Femur (tissue), 1 donor: ENCODE measurements around the gene LIAS.
"Not testable (repeated sequence)": the region's sequence is repeated elsewhere in the genome, so short reads cannot be mapped to it uniquely, and the experiment has no call there.

Experiments
- DNase-seq: peaks from one replicate; pipeline ENCODE4 v3.0.0-alpha.2; 2017

Gene LIAS

DNA sequence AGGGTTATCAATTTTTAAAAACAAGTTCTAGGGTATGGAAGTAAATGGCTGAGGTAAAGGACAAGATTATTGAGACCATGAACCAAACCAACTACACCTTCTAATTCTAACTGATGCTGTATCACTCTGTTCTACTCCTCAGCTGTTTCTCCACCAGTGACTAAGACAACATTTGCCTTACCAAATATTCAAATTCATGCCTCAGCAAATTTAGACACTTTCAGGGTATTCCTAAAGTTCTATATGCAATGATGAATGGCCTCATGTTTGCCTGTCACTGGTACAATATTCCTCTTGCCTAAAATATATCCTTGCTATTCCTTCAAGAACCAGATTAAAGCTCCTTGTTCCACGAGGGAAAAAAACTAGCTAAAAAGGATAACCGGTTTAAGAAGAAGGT, 5.1 kb upstream of the LIAS start:
- DNase-seq = no peak

DNA sequence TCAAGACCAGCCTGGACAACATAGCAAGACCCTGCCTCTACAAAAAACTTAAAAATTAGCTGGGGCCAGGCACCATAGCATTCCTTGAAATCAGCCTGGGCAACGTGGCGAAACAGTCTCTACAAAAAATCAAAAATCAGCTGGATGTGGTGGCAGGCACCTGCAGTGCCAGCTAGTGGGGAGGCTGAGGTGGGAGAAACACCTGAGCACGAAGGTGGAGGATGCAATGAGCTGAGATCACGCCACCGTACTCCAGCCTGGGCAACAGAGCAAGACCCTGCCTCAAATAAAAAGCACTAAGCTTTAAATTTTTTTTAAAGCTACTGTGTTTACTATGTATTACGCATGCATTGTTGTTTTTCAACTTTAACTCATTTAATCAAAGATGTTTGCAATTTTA, 3.4 kb upstream of the LIAS start:
- DNase-seq = no peak

DNA sequence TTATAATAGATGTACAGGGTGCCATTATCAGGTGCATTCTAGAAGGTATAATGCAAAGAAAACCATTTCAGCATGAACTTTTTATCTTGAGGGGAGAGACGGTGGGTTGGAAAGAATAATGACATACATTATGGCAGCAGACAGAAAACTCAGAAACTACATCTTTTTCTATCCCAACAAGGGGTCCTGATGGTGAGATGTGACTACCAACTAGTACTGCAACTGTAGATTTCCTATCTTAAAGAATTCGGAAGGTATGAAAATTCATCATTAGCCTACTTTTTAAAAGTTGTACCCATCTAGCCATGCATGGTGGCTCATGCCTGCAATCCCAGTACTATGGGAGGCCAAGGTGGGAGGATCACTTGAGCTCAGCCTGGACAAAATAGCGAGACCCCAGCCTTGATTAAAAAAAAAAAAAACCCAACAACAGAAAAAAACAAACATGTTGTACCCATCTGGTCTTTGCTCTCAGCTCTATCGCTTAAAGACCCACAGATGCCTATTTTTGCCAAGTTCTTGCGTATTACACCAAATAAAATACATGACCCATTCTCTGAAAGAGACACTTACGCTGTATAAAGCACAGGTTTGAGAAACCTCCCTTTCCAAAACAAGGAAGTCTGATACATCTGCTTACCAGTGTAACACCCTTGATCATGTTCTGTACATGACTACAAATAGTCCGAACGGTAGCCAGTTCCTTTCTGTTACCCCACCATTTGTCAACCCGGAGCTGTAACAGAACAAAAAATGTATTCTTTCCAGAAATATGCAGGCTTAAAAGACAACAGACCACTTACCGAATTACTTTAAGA, 1.7 kb upstream of the LIAS start:
- no peak for DNase-seq

DNA sequence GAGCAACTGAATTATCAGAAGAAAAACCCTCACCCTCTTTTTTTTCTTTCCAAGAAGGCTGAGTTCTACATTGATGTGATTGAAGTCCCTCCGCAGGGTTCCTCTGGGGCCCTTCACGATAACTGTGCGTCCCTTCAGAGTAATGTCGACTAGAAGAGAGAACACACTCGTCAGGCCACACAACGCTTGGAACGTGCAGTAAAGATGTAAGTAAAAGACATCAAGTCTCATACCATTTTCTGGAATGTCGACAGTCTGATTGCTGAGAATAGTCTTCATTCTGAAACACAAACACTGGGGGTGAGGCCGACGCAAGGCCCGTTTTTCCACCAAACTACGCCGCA, 723 bp upstream of the LIAS start:
- DNase-seq = not testable (repeated sequence)

DNA sequence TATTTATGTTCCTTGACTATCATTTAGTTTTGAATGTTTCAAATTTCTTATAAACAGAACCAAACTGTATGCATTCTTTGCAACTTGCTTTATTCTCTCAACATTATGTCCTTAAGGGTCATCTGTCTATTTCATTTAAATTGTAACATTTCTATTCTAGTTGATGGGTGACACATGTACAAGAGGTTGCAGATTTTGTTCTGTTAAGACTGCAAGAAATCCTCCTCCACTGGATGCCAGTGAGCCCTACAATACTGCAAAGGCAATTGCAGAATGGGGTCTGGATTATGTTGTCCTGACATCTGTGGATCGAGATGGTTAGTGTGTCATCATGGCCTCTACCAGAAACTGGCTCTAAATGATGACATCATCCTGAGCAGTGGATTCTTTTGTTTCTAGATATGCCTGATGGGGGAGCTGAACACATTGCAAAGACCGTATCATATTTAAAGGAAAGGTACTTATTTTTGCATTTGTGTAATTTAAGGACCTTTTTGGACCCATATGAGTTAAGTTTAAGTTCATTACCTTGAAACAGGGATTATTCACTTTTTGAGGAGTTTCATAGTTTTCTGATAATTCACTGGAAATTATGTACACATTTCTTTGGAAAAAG, 6.1 kb downstream of the LIAS start:
- no peak for DNase-seq

DNA sequence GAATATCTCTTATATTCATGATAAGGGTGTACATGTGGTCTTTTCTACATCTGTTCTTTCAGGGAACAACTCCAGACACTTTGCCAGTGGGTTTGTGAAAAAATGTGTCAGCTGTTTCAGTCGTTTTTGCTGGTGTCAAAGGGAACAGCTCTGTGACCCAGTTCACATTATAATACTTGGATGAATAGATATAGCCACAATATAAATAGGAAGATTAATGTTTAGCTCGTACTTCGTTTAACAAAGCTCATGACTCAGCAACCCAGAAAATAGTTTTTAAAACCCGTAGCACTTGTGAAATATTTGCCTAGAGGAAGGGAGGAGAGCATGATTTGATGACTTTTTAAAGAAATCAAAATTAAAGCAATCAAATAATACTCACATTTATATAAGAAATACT, 7.9 kb downstream of the LIAS start:
- no peak for DNase-seq

DNA sequence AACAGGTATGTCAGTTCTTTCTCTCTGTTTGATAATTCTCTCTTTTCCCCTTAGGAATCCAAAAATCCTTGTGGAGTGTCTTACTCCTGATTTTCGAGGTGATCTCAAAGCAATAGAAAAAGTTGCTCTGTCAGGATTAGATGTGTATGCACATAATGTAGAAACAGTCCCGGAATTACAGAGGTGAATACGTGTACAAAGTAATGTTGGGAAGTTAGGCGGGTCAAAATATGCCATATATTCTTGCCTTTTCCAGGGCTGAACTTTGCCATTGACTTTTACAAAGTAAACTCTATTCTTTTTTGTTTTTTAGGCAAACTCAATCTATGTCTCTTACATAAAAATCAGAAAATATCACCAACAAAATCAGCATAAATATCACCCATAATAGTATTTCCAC, 8.6 kb downstream of the LIAS start:
- no peak for DNase-seq

DNA sequence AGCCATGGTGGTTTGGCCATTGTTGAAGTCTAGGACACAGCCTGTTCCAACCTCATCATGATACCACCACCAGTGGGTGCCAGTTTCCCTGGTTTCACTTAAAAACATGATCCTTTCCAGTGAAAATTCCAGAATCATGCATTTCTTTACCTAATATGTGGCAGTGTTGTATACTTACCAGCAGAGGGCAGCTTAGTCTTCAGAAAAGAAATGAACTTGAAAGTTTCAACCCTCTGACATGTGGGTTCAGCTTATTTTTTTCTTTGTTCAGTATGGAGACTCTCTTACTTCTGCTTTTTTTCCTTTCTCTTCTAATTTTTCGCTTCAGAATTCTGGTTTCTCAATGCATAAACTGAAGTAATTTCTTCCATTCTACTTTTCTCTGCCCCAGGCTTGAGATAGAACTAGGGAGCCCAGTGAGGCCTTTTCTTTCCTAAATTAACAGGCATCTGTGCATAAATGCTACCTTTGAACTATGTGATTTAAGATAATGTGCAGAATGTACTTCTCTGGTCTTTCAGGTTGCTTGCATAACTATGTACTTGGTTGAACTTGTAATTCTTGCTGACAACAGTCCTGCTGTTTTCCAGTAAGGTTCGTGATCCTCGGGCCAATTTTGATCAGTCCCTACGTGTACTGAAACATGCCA, 10.7 kb downstream of the LIAS start:
- DNase-seq = peak; percentile 61

DNA sequence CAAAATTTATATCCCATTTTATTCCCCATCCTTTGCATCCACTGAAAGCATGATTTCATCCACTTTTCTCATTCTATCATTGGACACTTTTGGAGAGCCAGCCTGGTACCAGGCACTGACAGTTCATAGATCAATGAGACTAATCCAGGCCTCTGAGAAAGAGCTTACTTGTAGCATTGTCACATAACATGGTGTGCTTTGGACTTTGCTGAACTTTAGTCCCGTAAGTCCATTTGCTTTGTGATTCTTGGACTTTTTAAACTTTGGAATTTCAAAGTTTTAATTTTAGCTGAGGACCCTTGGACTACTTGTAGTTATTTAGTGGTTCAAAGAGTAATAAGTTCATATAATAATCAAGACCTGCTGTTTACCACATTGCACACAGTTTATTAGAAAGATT, 11.5 kb downstream of the LIAS start:
- no peak for DNase-seq

DNA sequence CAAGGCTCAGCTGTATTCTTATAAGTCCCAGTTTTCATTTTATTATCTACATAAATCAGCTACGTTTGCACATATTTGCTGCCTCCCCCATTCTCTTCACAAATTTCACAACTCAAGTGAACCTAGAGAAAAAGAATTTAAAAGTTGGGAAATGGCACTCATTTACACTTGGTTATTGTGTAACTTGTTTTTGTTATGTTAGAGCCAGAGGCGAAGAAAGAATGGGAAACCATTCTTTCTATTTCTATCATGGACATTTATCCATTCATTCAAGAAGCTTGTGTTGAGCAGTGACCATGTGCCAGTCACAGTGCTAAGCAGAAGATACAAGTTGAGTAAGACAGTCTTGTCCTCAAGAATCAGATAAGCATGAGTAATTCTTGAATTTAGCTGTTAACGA, 13.5 kb downstream of the LIAS start:
- DNase-seq = no peak

DNA sequence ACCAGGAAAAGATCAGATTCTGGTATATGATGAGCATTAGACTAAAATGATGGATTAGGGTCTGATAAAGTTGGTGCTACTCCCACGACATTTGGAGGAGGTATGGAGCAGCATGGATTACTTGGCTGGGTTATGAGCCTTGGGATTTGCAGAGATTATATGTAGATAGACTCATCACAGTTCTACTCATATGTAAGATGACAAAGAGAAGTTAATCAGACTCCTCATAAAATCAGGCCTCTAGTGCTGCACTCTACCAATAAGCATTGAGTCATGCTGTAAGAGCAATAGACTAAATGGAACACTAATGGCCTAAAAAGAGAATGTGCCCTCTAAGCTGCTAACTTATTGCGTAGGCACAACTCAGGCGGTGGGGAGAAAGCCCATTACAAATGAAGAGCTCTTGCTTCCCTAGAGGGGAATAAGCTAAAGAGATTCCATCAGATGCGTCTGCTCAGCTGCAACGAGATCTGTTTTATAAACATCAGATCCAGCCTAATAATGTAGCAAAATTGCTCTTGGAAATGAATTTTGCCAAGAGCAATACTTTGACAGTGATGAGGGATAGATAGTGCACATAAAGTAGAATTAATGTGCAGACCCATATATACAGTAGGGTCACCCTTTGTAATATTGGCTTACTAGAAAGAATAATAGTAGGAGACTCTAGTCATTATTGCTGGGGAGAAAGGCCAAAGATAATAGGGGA, 17.5 kb downstream of the LIAS start:
- DNase-seq = no peak

DNA sequence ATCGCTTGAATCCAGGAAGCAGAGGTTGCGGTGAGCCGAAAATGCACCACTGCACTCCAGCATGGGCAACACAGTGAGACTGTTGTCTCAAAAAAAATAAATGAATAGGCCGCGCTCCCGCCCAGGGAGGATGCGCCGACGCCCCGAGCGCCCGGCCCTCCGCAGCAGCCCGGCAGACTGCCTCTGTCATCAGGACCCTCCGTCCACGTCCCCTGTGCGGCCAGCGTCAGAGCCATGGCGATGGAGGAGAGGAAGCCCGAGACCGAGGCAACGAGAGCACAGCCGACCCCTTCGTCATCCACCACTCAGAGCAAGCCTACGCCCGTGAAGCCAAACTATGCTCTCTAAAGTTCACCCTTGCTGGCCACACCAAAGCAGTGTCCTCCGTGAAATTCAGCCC, 21.4 kb downstream of the LIAS start:
- DNase-seq = no peak

DNA sequence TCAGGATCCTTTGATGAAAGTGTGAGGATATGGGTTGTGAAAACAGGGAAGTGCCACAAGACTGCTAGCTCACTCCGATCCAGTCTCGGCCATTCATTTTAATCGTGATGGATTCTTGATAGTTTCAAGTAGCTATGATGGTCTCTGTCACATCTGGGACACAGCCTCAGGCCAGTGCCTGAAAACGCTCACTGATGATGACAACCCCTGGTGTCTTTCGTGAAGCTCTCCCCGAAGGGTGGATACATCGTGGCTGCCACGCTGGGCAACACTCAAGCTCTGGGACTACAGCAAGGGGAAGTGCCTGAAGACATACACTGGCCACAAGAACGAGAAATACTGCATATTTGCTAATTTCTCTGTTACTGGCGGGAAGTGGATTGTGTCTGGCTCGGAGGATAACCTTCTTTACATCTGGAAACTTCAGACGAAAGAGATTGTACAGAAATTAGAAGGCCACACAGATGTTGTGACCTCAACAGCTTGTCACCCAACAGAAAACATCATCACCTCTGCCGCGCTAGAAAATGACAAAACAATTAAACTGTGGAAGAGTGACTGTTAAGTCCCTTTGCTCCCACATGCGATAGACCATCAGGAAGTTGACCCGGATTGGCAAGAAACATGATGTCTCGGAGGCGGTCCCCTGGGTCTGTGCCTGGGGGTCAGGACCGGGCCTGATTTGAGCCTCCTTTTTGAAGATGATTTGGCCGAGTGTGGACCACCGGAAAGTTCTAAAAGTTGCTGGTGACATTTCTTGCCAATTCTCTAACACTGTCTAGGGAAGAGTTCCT, 22.2 kb downstream of the LIAS start:
- DNase-seq = no peak

DNA sequence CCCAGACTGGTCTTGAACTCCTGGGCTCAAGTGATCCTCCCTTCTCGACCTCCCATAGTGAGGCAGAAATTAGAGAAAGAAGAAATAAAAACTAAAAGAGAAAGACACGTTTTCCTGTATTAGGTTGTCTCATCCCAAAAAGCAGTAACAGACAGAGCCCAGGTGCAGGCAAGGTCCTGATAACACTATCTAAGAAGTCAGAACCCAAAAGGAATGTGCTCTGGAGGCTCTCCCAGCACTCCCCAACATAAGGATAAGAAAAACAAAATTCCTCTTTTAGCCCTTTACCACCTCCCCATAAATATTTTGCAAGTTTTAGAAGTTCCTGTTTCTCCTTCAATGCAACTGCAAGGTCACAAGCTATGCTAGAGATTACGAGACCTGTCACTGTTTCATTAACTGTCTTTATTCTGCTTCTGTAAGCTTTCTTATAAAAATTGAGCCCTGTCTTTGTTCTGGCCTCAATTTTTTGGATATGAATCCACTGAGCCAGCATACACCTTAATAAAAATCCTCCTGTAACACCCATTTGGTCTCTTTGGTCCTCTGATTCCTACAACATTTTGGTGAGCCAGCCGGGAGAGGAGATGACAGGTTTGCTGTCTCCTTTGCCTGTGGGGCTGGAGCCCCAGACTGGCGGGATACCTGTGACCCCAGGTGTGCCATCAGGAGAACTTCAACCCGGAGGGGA, 25.9 kb downstream of the LIAS start:
- no peak for DNase-seq

DNA sequence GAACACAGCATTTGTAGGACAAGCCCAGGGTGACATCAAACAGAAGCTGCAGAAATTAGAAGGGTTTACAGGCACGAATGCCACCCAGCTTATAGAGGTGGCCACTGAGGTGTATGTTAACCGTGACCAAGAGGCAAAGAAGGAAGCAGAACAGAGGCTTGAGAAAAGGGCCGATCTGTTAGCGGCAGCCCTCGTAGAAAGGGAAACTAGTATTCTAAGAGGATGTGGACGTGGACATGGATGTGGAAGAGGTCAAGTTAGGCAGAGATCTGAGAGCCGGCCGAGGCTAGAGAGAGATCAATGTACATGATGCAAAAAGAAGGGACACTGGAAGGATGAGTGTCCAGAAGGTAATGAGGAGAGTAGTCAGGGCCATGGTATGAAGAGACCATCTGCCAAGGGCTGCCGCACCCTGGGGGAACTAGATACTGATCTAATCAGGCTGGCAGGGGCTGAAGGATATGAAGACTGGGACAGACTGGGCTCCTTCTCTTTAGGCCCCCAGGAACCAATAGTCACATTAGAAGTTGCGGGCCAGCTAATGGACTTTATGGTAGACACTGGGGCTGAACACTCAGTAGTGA, 27.5 kb downstream of the LIAS start:
- no peak for DNase-seq

DNA sequence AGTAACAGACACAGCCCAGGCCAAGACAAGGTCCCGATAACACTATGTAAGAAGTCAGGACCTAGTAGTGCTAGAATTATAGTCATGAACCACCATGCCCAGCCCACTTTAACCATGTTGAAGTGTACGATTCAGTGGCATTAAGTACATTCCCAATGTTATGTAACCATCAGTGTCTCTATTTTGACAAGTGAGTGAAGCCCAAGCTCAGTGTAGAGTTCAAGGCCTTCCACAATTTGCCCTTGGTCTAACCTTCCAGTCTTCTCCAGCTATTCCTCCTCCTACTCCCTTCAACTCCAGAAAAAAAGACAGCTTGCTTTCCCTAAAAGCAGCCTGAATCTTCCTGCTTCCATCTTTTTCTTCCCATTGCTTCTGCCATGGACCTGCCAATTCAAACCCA, 31.5 kb downstream of the LIAS start:
- DNase-seq = no peak

DNA sequence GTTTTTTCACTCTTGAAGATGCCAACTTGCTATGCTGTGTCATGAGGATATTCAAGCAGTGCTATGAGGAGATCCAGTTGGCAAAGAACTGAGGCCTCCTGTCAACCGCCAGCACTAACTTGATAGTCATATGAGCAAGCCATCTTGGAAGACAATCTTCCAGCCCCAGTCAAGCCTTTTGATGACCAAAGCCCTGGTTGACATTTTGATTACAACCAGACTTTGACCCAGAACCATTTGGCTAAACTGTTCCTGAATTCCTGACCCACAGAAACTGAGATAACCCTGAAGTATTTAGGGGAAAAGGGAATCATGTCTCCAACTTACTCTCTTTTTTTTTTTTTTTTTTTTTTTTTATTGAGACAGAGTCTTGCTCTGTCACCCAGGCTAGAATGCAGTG, 35.5 kb downstream of the LIAS start:
- no peak for DNase-seq

DNA sequence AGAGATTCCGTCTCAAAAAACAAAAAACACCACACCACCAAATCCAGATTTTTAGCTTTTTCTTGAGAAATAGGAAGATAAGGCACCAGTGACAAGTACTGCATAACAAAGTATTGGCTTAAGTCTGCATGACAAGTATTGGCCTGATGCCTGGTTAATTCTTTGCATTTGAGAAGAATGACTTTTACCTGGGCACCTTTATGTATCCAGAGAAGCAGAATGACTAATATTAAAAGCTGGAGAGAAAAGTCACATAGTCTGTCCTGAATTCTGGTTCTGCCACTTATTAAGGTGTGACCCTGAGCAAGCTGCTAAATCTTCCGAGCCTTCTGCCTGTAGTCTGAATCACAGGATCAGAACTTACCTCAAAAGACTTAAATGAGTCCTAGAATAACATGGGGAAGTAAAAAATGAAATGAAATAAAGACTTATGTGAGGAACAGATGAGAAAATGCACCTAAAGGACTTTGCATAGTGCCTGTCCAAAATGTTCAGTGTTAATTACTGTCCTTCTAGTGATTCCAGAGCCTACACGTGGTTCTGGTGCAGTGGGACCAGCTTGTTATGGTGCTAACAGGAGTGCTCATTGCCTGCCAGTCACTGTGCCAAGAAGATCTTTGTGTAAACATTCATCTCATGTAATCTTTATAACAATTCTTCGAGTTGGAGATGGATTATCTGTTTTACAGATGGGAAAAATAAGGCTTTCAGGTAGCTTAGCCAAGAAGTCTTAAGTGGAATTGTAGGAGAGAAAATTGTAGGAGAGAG, 36.8 kb downstream of the LIAS start:
- DNase-seq = no peak

DNA sequence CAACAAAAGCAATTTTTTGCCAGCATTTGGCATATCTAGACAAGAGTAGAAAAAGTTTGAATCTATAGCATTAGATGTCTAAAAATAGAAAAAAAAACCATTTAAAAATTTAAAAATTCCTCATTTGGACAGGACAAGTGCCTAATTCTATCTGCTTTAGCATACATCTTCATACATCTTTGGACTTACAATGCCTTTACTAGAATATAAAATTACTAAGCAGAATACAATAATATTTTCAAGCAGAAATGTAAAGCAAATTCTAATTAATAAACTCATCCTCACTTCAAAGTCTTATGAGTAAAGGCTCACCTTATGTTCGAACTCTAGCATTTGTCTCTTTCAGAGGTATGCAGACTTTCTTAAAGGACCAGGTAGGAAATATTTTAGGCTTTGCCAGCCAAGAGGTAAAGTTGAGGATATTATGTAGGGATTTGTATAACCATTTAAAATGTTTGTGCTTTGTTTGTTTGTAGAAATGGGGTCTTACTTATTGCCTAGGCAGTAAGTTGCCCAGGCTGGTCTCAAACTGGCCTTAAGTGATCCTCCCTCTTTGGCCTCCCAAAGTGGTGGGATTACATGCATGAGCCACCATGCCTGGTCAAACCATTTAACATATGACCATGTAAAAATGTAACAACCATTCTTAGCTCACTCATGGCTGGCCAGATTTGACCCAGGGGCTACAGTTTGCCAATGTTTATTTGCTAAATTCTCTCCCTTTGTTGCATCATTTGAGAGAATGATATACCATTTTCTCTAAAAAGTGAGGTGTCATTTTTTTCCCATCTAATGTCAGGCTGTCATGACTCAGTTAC, 39.3 kb downstream of the LIAS start:
- DNase-seq = no peak

DNA sequence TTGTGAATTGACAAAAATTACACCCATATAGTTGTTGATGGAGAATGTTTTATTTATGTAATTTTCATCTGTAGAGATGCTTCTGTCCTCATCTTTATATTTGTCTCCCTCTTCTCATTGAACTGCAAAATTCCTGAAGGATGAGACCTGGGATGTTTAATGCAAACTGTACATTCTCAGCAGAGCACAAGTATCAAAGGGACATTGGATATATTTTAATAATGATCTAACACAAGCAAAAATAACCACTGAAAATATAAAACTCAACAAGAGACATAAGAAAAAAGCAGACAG, 39.8 kb downstream of the LIAS start:
- DNase-seq = no peak
